NOMO-1 treated with DMSO at 0.1 percent for 48 hours (cell line): ENCODE measurements around the gene OR10V1.
"Not testable (repeated sequence)": the region's sequence is repeated elsewhere in the genome, so short reads cannot be mapped to it uniquely, and the experiment has no call there.

ENCODE experiments used
- DNase-seq: peaks from one replicate; lab custom pipeline; 2025; ENCODE audit not compliant: unreplicated experiment; lab: John Stamatoyannopoulos, UW

The OR10V1 gene

DNA sequence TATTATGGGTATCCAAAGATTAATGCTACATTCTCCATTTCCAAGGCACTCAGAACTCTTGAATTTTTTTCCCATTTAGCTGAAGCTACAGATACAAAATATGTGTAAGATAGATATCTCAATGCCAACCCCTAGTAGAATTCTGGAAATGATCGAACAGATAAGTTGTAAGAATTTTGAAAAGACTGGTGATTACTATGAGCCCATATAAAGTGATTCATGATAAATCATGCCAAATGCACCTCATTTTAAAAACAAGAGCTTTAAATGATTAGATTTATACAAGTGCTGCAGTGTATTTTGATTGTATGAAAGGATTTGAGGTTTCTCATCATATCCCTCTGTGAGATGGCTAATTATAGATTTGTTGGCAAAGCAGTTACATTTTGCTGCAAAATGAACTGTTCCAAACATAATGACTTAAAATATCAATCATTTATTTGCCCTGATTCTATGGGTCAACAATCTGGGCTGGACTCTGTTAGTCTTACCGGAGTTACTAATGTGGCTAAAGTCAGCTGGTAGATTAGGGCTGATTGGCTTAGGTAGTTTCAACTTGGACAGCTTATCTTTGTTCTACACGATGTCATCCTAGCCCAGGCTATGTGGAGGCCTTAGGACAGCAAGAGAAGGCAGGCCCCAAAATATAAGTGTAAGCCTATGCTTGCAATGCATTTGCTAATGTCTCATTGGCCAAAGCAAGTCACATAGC is 3.4 kb downstream of the OR10V1 start:
- DNase-seq: no peak

DNA sequence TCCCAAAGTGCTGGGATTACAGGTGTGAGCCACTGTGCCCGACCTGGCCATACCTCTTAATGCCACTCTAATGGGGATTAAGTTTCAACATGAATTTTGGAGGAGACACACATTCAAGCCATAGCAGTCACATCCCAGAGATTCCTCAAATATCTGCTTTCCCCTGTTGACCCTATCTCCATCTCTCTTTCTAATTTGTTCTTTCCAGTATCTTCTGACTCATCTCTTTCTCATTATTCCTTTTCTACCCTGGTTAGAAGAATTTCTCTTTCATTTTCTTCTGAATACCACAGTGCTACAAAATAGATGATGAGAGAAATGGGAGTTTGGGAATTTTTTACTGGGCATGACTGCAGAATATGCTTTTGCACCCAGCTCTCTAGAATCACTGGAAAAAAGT is 5.1 kb downstream of the OR10V1 start:
- no peak for DNase-seq

DNA sequence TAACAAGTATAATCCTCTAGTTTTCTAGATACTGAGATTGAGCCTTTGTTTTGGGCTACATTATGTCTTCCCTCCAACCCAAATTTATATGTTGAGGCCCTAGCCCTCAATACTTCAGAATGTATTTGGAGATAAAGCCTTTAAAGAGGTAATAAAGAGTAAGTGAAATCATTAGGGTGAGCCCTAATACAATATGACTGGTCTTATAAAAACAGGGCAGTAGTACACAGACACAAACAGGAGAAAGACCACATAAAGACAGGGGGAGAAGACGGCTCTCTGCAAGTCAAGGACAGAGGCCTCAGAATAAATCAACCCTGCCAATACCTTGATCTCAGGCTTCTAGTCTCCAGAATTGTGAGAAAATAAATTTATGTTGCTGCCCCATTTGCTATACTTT is 6.3 kb downstream of the OR10V1 start:
- DNase-seq: no peak

DNA sequence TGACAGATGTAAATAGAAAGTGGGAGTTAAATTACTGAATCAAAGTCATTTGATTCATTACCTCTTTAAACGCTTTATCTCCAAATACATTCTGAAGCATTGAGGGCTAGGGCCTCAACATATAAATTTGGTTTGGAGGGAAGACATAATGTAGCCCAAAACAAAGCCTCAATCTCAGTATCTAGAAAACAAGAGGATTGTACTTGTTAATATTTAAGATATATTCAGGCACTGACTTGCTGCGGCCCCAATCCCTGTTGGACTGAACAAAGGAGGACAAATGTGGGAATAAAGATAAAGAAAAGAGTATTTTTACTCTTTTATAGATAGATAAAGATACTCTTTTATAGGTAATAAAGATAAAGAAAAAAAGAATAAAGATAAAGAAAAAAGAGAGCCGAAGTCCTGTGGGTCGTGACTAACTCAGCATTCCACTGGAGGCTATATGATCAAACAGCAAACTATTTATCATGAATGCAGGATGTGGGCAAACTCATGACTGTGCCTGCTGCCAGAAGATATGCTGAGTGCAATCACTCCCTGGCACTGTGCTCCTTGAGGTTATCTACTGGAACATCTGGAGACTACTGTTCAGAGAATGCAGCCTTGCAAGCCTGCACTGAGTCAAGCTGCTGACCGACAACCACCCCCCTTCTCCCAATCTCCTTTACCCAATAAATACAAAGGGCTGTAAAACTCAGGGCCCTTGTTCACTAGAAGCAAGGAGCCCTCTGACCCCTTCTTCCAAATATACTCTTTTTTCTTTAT is 6.9 kb downstream of the OR10V1 start:
- no peak for DNase-seq

DNA sequence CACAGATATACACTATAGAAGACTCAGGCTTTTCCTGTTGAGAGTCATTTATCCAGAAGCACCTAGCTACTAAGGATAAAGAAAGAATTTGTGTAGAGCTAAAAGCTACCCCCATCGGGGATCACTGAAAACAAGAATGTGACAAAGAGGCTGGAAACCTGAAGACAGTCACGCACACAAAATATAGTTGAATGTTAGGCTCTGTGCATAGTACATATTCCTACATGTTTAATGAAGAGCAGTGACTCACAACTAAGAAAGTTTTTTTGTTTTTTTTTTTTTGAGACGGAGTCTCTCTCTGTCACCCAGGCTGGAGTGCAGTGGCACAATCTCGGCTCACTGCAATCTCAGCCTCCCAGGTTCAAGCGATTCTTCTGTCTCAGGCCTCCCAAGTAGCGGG is 8.4 kb downstream of the OR10V1 start:
- DNase-seq: no peak

DNA sequence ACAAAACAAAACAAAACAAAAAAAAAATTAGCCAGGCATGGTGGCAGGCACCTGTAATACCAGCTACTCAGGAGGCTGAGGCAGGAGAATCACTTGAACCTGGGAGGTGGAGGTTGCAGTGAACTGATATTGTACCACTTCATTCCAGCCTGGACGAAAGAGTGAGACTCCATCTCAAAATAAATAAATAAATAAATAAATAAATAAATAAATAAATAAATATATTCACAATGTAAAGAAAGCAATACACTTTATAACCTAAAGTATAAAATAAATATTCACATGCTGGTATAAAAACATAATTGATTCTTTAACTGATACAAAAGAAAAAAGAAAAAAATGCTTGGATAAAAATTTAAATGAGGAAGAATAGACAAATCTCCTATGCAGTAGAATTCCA is 10.1 kb downstream of the OR10V1 start:
- not testable (repeated sequence) for DNase-seq

DNA sequence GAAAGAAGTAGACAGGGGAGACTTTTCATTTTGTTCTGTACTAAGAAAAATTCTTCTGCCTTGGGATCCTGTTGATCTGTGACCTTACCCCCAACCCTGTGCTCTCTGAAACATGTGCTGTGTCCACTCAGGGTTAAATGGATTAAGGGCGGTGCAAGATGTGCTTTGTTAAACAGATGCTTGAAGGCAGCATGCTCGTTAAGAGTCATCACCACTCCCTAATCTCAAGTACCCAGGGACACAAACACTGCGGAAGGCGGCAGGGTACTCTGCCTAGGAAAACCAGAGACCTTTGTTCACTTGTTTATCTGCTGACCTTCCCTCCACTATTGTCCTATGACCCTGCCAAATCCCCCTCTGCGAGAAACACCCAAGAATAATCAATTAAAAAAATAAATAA is 13.5 kb downstream of the OR10V1 start:
- DNase-seq: not testable (repeated sequence)

DNA sequence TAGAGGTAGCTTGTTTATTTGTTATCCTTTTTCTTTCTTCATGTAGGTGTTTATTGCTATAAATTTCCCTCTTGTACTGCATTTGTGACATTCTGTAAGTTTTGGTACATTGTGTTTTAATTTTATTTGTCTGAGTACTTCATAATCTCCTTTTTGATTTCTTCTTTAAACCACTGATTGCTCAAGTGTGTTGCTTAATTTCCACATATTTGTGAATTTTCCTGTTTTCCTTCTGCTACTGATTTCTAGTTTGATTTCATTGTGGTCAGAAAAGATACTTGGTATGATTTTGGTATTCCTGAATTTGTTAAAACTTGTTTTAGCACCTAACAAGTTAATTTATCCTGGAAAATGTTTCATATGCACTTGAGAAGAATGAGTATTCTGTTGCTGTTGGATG is 15.1 kb downstream of the OR10V1 start:
- DNase-seq: no peak

DNA sequence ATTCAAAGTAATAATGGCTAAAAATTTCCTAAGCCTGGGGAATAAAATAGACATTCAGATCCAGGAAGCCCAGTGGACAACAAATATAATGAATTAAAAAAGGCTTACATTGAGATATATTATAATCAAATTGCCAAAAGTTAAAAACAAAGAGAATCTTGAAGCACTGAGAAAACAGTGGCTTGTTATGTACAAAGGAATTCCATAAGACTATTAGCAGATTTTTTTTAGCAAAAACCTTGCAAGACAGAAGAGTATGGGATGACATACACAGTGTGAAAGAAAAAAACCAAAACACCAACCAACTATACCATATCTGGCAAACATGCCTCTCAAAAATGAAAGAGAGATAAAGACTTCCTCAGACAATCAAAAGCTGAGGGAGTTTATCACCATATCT is 20.7 kb downstream of the OR10V1 start:
- DNase-seq: no peak

DNA sequence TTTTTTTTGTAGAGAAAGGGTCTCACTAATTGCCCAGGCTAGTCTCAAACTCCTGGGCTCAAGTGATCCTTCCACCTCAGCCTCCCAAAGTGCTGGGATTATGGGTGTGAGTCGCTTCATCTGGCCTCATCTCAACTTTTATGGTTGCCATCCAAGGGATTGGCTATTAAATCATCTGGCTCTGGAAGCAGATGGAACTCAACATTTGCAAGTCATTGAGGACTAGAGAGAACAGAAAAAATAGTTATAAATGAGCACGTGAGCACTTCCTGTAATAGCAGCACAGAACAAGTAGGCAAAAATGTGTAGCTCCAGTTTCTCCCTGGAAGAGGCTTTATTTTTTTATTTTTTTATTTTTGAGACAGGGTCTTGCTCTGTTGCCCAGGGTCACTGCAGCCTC is 22.5 kb downstream of the OR10V1 start:
- DNase-seq: no peak

DNA sequence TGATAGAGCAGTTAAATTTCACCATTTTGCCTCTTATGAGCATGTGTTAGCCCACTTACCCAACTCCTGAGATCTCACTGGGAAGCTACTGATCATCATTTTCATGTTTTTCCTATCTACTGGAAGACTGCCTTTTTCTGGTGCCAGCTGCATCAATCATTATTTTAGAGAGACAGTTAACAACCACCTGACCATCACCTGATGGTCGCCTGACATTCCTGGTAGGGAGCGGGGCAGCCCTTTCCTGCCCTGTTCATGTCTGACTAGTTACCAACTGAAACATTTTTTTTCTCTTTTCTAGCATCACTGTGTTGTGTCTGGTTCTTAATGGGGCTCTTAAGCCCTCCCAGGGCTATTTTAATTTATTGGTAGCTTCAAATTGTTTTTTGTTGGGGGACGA is 24.6 kb downstream of the OR10V1 start:
- DNase-seq: no peak

DNA sequence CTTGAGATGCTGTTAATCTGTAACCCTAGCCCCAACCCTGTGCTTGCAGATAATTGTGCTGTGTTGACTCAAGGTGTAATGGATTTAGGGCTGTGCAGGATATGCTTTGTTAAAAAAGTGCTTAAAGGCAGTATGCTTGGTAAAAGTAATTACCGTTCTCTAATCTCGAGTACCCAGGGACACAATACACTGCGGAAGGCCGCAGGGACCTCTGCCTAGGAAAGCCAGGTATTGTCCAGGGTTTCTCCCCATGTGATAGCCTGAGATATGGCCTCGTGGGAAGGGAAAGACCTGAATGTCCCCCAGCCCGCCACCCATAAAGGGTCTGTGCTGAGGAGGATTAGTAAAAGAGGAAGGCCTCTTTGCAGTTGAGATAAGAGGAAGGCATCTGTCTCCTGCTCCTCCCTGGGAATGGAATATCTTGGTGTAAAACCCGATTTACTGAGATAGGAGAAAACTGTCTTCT is 32.4 kb downstream of the OR10V1 start:
- not testable (repeated sequence) for DNase-seq

DNA sequence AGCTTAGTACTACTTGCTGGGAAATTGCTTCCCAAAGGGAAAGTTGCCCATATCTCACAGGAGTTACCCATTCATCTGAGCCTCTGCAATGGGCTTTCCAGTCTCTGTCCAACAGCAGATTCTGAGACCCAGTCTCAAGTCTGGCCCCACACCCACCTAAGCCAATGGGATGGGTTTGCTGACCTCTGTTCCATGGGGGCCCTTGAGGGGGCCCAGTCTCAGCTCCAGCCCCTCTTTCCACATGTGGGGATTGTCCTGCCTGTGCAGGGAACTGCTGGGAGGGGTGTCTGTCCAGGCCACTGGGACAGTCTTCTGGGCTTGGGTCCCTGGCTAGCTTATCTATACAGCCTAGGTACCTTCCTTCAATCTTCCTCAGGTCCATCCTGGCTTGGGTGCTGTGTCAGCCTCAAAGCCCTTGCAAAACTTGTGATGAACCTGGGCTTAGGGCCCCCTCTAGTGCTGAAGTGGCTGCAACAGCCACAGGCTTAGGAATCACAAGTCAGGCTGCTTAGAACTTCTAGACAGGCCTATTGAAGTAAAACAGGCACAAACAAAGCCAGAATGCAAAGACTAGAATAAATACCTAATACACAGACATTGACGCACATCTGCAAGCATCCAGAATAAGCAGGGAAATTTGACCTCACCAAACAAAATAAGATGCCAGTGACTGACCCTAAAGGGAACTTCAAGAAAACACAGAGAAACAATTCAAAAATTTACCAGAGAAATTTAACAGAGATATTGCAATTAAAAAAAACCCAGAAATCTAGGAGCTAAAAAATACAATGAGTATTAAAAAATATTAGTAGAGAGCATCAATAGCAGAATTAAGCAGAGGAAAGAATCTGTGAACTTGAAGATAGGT is 33.1 kb downstream of the OR10V1 start:
- peak; percentile 50 for DNase-seq

DNA sequence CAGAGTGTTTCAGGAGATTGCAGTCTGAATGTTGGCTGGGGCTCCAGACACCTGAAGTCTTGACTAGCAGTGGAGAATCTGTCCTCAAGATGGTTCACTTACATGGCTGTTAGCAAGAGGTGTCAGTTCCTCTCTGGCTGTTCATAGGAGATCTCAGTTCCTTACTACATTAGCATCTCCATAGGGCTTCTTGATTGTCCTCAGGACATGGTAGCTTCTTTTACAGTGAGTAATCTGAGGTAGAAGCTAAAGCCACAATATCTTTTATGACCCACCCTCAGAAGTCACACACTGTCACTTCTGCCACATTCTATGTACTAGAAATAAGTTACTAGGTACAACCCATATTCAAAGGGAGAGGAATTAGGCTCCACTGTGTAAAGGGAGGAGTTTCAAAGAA is 34.3 kb downstream of the OR10V1 start:
- DNase-seq: no peak

DNA sequence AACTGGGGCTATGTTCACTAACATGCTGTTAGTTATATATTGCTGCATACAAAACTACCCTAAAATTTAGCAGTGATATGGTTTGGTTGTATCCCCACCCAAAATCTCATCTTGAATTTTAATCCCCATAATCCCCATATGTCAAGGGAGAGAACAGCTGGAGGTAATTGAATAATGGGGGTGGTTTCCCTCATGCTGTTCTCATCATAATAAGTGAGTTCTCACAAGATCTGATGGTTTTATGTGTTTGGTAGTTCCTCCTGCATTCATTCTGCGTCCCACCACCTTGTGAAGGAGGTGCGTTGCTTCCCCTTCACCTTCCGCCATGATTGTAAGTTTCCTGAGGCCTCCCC is 34.9 kb downstream of the OR10V1 start:
- DNase-seq: no peak

DNA sequence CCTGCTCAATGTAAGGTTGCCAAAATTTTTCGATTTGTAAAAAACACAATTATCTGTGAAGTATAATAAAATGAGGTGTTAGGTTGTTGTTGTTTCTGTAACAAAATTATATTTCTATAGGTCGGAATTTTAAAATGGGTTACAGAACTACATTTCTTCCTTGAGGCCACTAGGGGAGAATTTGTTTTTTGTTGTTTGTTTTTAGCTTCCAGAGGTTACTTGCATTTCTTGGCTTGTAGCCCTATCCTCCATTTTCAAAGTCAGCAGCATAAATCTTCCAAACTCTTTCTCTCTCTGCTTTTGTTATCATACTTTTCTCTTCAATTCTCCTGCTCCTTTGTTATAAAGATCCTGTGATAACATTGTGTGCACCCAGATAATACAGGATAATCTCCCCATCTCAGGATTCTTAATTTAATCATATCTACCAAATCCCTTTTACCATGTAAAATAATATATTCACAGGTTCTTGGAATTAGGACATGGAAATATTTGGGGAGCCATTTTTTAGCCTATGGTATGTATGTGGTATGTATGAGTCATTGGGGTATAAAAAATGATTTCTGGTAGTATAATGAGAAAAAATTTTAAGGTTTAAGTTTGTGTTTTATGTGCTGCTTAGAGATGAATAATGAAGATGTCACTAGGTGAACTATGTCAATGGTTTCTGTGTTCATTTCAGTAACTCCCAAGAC is 35.4 kb downstream of the OR10V1 start:
- DNase-seq: no peak

DNA sequence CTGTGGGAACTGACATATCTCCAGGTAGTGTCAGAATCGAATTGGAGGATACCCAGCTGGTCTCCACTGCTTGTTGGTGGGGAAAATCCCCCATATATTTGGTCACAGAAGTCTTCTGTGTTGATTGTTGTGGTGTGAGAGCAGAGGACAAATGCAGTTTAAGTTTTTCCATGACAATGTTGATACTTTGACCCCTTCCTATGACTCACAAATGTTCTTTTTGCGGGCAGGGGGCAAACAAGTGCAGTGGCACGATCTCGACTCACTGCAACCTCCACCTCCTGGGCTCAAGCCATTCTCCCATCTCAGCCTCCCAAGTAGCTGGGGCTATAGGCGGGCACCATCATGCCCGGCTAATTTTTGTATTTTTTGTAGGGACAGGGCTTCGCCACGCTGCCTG is 37.4 kb downstream of the OR10V1 start:
- no peak for DNase-seq

DNA sequence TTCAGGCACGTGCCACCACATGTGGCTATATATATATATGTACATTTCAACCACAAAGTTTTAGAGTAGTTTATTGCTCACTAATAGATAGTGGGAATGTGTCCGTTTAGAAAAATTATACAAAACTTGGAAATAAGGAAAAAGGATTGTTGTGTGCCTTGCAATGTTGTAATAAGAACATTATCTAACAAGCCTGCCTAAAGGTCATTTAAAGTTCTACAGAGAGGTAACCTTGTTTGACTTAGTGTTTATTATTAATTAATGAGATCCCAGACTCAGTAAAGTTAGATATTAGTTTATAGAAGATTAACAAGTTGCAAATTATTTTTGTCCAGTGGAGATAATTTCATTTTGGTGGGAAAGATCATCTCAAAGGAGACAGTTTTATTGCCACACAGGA is 39.4 kb downstream of the OR10V1 start:
- no peak for DNase-seq

DNA sequence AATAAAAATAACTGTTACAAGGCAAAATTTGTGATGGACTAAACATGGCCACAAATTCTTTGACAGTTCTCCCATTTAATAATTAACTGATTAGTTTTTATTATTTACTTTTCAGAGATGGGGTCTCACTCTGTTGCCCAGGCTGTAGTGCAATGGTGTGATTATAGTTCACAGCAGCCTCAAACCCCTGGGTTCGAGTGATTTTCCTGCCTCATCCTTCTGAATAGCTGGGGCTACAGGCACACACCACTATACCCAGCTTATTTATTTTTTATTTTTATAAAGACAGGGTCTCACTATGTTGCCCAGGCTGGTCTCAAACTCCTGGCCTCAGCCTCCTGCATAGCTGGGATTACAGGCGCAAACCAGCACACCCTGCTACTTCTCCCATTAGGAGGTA is 40.4 kb downstream of the OR10V1 start:
- DNase-seq: no peak

DNA sequence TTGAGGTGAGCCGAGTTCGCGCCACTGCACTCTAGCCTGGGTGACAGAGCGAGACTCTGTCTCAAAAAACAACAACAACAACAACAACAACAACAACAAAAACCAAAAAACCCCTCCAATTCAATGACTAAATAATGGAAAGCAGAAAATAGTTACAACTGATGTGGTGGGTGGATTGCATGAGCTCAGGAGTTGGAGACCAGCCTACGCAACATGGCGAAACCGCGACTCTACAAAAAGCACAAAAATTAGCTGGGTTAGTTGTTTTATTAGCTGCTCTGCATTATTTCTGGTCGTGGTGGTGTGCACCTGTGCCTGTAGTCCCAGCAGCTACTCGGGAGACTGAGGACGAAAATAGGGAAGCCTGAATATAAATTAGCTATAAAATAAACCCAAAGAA is 42.2 kb downstream of the OR10V1 start:
- DNase-seq: no peak

DNA sequence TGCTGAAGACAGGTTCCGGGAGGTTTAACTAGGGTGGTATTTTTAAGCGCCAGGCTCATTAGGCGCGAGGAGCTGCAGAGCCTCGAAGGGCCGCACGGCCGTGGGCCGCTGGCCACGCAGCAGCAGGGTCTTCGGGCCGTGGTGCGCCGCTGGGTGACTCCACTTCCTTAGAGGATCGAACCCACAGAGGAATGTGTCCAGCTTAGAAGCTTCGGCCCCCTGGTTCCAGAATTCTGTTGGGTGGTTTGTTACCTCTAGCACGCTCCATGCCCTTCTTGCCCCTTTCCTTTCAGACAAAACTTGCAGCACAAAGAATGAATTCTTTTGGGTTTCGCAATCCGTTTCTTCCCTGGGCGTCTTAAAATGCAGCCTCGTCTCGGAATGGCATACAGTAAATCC is 44.0 kb downstream of the OR10V1 start:
- peak; percentile 46 for DNase-seq
